Stomach (tissue), 9 donors: ENCODE data around the gene C18orf63. TPM values are rescaled to one million over a fixed set of nuclear protein-coding genes. Genes with fewer than 3 reads are reported as not detected.

Source experiments
- DNase-seq, 2 donors: peaks; one replicate each; pipeline versions ENCODE4 v3.0.0 to v3.0.0-alpha.2; 2013 to 2019
- H3K27ac ChIP-seq, 5 donors: fragments of 200-600 bp in 4 of 5; sonication (generic) in 4 of 5; one replicate each; pipeline ENCODE4 v1.5.1; 2013 to 2019; ENCODE audit warnings: mild to moderate bottlenecking in 1 of 5, moderate library complexity in 1 of 5
- H3K27me3 ChIP-seq, 3 donors: fragments of 200-600 bp; sonication (generic); one replicate each; pipeline ENCODE4 v1.5.1; 2017 to 2019; ENCODE audit warnings: mixed run types in 1 of 3
- H3K36me3 ChIP-seq, 4 donors: fragments of 200-600 bp; sonication (generic); 1 replicate in 3 of 4; 2 replicates in 1 of 4; pipeline ENCODE4 v1.5.1; 2016 to 2019
- H3K4me1 ChIP-seq, 4 donors: fragments of 200-600 bp; sonication (generic); one replicate each; pipeline ENCODE4 v1.5.1; 2016 to 2019
- H3K4me3 ChIP-seq, 4 donors: fragments of 200-600 bp; sonication (generic) in 3 of 4; one replicate each; pipeline ENCODE4 v1.5.1; 2016 to 2019; ENCODE audit warnings: mild to moderate bottlenecking in 1 of 4
- H3K9me3 ChIP-seq, 4 donors: fragments of 200-600 bp; sonication (generic); one replicate each; pipeline ENCODE4 v1.5.1; 2016 to 2019
- EP300 ChIP-seq: sonication (generic); formaldehyde crosslinking; IDR thresholded peaks from one replicate; pipeline ENCODE4 v1.6.1; 2017; ENCODE audit warnings: antibody characterized with exemption
- POLR2A ChIP-seq, 4 donors: fragments of 450-650 bp; IDR thresholded peaks; one replicate each; pipeline ENCODE4 v1.6.1; 2016; ENCODE audit warnings: antibody characterized with exemption in 4 of 4, control low read depth in 2 of 4, mild to moderate bottlenecking in 1 of 4, moderate library complexity in 1 of 4
- POLR2AphosphoS5 ChIP-seq, 3 donors: sonication (generic); formaldehyde crosslinking; IDR thresholded peaks; one replicate each; pipeline ENCODE4 v1.6.1; 2016; ENCODE audit warnings: antibody characterized with exemption in 3 of 3
- WGBS, 5 donors: extraction: QIAGEN DNeasy Blood & Tissue Kit in 3 of 5; methylation state at CpG; one replicate each; pipeline versions ENCODE4 v1.1.5 to v1.1.7; 2013 to 2018; 5-methylcytosine and 5-hydroxymethylcytosine counted together
- intact Hi-C: fragments of 100-400 bp; cut with DNase I; formaldehyde crosslinking; loops from one replicate; pipeline ENCODE4 v1.15.1; 2023; ENCODE audit warnings: low total_unique reads
- polyA plus RNA-seq, 3 donors: library from polyadenylated mRNA; stranded (reverse); fragments of 200-250 nt; gene quantifications; one replicate each; pipeline ENCODE4 v1.2.3, GENCODE V29; 2013
- total RNA-seq, 5 donors: library from RNA; depleted of rRNA; stranded (reverse); fragments of >200 nt; gene quantifications; one replicate each; pipeline versions ENCODE4 v1.1.0 to v1.2.3, GENCODE V29; 2014 to 2016
- TF ChIP-seq, protein P1 (sequence below), 7 experiments: fragments of 450-650 bp in 4 of 7; fragments of 200-600 bp in 3 of 7; sonication (generic) in 3 of 7; IDR thresholded peaks; one replicate each; pipeline ENCODE4 v1.5.1; 2016 to 2019; ENCODE audit warnings: antibody characterized with exemption in 7 of 7, control low read depth in 2 of 7, mild to moderate bottlenecking in 1 of 7
- donor health status: healthy with polysubstance abuse.
- donor health status: Bipolar disorder and iron deficiency.
- donor health status: healthy.

C18orf63 gene
- total and polyA plus RNA-seq, 8 donors = not detected

DNA sequence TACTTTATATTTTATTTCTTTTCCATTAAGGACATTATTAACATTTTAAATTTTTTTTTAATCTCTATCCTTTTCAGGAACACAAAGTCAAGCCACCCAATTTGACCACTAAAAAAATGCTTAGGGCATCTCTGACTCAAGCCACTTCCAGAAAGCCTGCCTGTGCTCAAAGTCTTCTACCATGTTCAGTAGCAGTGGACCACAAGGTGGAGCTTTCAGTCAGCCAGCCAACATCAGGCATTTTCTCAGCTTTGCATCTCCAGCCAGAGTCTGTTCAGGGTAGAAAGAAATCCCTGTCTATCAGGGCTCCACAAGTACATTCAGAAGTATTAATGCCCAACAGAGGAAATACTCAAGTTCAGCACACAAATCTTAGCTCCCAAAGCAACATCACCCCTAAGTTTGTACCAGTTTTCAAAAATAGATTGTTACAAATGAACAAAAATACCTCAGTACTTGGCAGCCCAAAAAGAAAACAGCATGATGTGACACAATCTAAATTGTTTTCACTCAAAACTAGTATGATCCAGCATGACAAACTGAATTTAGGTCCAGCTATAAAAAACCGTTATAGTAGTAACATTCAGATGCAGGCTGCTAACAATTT is 37.6 kb downstream of the C18orf63 start:
- intact Hi-C loops = no loop called here
- Histone ChIP-seq H3K4me1 (no peaks in the 10 kb centered on the region), H3K27me3 (peaks cover 0 to 6% (median 0%) of the 10 kb centered on the region in 3 donors), H3K27ac (no peak overlapping the region), H3K9me3 (no peaks in the 10 kb centered on the region), H3K36me3 (no peaks in the 10 kb centered on the region), H3K4me3 (no peak overlapping the region)
- TF ChIP-seq EP300 (no peak), POLR2AphosphoS5 (IDR thresholded peaks at IDR 0.05) (peak in 1 of 3 donors; percentile 45), POLR2A (IDR thresholded peaks at IDR 0.05) (no peak)
- TF ChIP-seq, protein P1, sequence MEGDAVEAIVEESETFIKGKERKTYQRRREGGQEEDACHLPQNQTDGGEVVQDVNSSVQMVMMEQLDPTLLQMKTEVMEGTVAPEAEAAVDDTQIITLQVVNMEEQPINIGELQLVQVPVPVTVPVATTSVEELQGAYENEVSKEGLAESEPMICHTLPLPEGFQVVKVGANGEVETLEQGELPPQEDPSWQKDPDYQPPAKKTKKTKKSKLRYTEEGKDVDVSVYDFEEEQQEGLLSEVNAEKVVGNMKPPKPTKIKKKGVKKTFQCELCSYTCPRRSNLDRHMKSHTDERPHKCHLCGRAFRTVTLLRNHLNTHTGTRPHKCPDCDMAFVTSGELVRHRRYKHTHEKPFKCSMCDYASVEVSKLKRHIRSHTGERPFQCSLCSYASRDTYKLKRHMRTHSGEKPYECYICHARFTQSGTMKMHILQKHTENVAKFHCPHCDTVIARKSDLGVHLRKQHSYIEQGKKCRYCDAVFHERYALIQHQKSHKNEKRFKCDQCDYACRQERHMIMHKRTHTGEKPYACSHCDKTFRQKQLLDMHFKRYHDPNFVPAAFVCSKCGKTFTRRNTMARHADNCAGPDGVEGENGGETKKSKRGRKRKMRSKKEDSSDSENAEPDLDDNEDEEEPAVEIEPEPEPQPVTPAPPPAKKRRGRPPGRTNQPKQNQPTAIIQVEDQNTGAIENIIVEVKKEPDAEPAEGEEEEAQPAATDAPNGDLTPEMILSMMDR (IDR thresholded peaks at IDR 0.05) = peak in 5 of 7 experiments; percentile 55 to 80 (median 67)
- WGBS, 5 donors = 57 to 78% (median 74%) methylated on average over 1 of the region's 1 CpG
- DNase-seq = peak; percentile 69 to 91

DNA sequence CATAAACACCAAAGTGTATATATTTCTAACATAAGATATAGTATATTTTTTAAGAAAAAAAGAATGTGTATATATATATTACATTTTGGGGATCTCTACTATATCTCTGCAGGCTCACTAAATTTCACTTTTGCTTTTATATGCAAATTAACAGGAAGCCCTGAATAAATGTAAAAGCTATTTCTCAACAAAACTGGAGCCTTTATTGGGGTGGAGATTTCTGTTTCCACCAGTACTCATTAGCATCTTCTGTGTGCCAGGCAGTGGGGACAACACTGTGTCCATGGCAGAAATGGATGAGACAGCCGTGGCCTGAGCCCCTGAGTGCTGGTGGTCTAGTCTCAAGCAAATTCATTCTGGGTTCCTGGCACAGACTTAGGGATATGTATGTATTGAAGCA is 41.3 kb downstream of the C18orf63 start:
- 75 to 87% (median 84%) methylated on average over 1 of the region's 1 CpG for whole genome bisulfite sequencing, 5 donors
- TF ChIP-seq POLR2AphosphoS5 (IDR thresholded peaks at IDR 0.05) (no peak), EP300 (no peak), POLR2A (IDR thresholded peaks at IDR 0.05) (no peak)
- TF ChIP-seq, protein P1 (IDR thresholded peaks at IDR 0.05) = no peak
- no peak for DNase-seq
- Histone ChIP-seq H3K36me3 (no peaks in the 10 kb centered on the region), H3K4me3 (no peak overlapping the region), H3K27ac (no peak overlapping the region), H3K9me3 (no peaks in the 10 kb centered on the region), H3K27me3 (peaks cover 0 to 6% (median 0%) of the 10 kb centered on the region in 3 donors), H3K4me1 (no peaks in the 10 kb centered on the region)
- intact Hi-C loops = loop anchor here (5.0 kb wide), 1 partner anchor 195 kb away; no protein-coding TSS in a partner anchor

DNA sequence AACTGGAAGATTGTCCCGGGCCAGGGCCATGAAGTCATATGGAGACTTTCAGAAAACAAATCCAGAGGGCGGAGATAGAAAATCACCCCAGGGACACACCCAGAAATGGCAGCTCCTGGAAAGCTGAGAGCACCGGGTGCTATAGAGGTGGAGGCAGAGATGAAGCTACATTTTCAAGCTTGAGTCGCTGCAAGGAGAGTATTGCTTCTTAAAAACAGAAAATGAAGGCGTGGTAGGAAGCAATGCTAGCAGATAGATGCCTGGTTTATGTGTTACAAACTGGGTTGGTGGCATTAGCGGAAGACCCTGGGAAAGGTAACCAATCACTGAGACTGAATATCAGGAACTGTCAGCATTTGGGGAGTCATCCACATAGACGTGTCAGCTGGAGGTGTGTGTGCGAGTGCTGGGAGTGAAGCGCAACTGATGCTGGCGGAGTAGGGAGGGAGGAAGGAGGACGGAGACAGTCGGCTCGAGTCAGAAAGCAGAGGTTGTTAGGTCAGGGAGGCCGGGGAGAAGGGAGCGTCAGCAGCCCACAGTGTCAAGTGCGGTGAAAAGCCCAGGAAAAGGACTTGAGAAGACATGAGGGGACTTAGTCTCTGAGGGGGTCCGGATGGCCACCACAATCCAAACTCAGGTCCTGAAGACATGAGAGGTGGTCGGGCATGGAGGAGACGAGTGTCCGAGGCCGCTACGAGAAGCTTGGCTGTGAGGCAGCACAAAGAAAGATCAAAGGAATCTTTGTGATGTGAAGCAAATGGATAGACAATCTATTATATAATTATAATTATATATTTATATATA is 45.4 kb downstream of the C18orf63 start:
- Histone ChIP-seq H3K4me3 (no peak overlapping the region), H3K4me1 (no peaks in the 10 kb centered on the region), H3K27ac (no peak overlapping the region), H3K9me3 (no peaks in the 10 kb centered on the region), H3K36me3 (no peaks in the 10 kb centered on the region), H3K27me3 (no peaks in the 10 kb centered on the region)
- intact Hi-C loops = loop anchor here (10.0 kb wide), 1 partner anchor 114 kb away; no protein-coding TSS in a partner anchor
- WGBS, 5 donors = 87 to 94% (median 88%) methylated on average over 22 of the region's 22 CpGs
- TF ChIP-seq POLR2A (IDR thresholded peaks at IDR 0.05) = no peak
- TF ChIP-seq, protein P1 (IDR thresholded peaks at IDR 0.05) = no peak
- no peak for DNase-seq

DNA sequence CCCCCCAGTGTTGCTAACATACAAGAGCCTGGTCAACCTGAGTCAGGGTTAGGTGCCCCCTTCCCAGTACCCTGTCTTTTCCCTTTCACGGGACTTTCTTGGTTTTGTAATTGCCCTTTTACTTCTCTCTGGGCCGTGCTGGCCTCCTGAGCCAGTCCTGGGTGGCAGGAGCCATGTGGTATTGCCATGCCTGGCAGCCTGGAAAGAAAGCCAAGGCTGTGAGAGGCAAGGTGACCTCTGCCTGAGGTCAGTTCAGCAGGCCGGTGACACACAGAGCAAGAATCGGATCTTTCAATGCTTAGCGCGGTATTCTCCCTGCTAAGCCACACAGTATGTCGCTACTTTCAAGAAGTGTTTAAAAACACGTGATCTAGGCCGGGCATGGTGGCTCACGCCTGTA is 52.3 kb downstream of the C18orf63 start:
- Histone ChIP-seq H3K27ac (no peak overlapping the region), H3K4me3 (no peak overlapping the region), H3K9me3 (no peaks in the 10 kb centered on the region), H3K36me3 (no peaks in the 10 kb centered on the region), H3K27me3 (no peaks in the 10 kb centered on the region), H3K4me1 (peaks cover 0 to 6% (median 0%) of the 10 kb centered on the region in 4 donors)
- intact Hi-C loops = loop anchor here (10.0 kb wide), 1 partner anchor 107 kb away; no protein-coding TSS in a partner anchor
- WGBS, 5 donors = 87 to 94% (median 91%) methylated on average over 10 of the region's 10 CpGs
- DNase-seq = no peak
- no peak for TF ChIP-seq EP300
- TF ChIP-seq, protein P1 (IDR thresholded peaks at IDR 0.05) = no peak
- TF ChIP-seq POLR2A (IDR thresholded peaks at IDR 0.05) = no peak
- no peak for TF ChIP-seq POLR2AphosphoS5 (IDR thresholded peaks at IDR 0.05)
